ENCODE results near the gene XRCC4.

- TF ChIP-seq CTCF (IDR thresholded peaks at IDR 0.05) (no peak), POLR2A (IDR thresholded peaks at IDR 0.05) (no peak)
Observed at GRCh38 chr5:83204651-83205050, 127.3 kb downstream of the XRCC4 start.
